HEK293 (cell line): ENCODE data around the gene CDC42SE2.

Experiments
- CTCF ChIA-PET: fragments of 350-600 bp; formaldehyde crosslinking; extraction: SDS; loops from one replicate; lab custom pipeline; 2021; ENCODE audit warnings: antibody characterized with exemption; lab: Yijun Ruan, JAX
- POLR2A ChIA-PET: fragments of 300-600 bp; formaldehyde crosslinking; extraction: SDS; loops from one replicate; lab custom pipeline; 2020; ENCODE audit warnings: antibody characterized with exemption, inconsistent platforms; lab: Yijun Ruan, JAX
- H3K27ac ChIP-seq: fragments of 200-500 bp; sonication (Bioruptor generic); 2 replicates; pipeline ENCODE4 v1.5.1; 2014; ENCODE audit warnings: low read depth, low read length, control low read depth, inconsistent platforms; ENCODE audit errors: extremely low read depth
- H3K36me3 ChIP-seq, 2 experiments: fragments of 200-500 bp in 1 of 2; sonication (Bioruptor generic) in 1 of 2; 1 replicate in 1 of 2; 2 replicates in 1 of 2; pipeline ENCODE4 v1.5.1; 2014 to 2017; ENCODE audit warnings: inconsistent platforms in 2 of 2, low read length in 2 of 2; ENCODE audit not compliant: control insufficient read depth in 2 of 2, insufficient read depth in 1 of 2
- H3K4me1 ChIP-seq: fragments of 200-500 bp; sonication (Bioruptor generic); 2 replicates; pipeline ENCODE4 v1.5.1; 2014; ENCODE audit warnings: mild to moderate bottlenecking, low read length, inconsistent platforms; ENCODE audit not compliant: control insufficient read depth, insufficient read depth
- H3K4me3 ChIP-seq: 2 replicates; pipeline ENCODE4 v1.5.1; 2011; ENCODE audit warnings: low read depth, mild to moderate bottlenecking, control low read depth, low read length, moderate library complexity
- H3K9me3 ChIP-seq: fragments of 200-500 bp; sonication (Bioruptor generic); 2 replicates; pipeline ENCODE4 v1.5.1; 2014; ENCODE audit warnings: low read depth, low read length, inconsistent platforms; ENCODE audit not compliant: control insufficient read depth, insufficient read depth
- GLIS2 ChIP-seq: fragments of 450-650 bp; formaldehyde crosslinking; IDR thresholded peaks from 2 replicates; pipeline ENCODE4 v1.5.1; 2016; ENCODE audit warnings: missing biosample characterization, missing genetic modification characterization
- SALL2 ChIP-seq: fragments of 450-650 bp; formaldehyde crosslinking; IDR thresholded peaks from 2 replicates; pipeline ENCODE4 v1.5.0; 2017; ENCODE audit warnings: missing biosample characterization, mild to moderate bottlenecking, missing genetic modification characterization, borderline replicate concordance
- SCRT1 ChIP-seq: fragments of 450-650 bp; formaldehyde crosslinking; IDR thresholded peaks from 2 replicates; pipeline ENCODE4 v1.5.1; 2016; ENCODE audit warnings: missing biosample characterization, missing genetic modification characterization, borderline replicate concordance
- SCRT2 ChIP-seq: fragments of 450-650 bp; formaldehyde crosslinking; IDR thresholded peaks from 2 replicates; pipeline ENCODE4 v1.5.1; 2016; ENCODE audit warnings: missing biosample characterization, missing genetic modification characterization
- ZBTB20 ChIP-seq: fragments of 450-650 bp; formaldehyde crosslinking; IDR thresholded peaks from 2 replicates; pipeline ENCODE4 v1.5.1; 2016; ENCODE audit warnings: missing biosample characterization, missing genetic modification characterization
- ZBTB21 ChIP-seq: fragments of 450-650 bp; formaldehyde crosslinking; IDR thresholded peaks from 2 replicates; pipeline ENCODE4 v1.5.1; 2017; ENCODE audit warnings: missing biosample characterization, missing genetic modification characterization
- ZFP3 ChIP-seq: fragments of 450-650 bp; formaldehyde crosslinking; IDR thresholded peaks from 2 replicates; pipeline ENCODE4 v1.5.1; 2016; ENCODE audit warnings: low read depth, missing biosample characterization, missing genetic modification characterization
- ZFP69B ChIP-seq: fragments of 450-650 bp; formaldehyde crosslinking; IDR thresholded peaks from 2 replicates; pipeline ENCODE4 v1.5.1; 2016; ENCODE audit warnings: missing biosample characterization, missing genetic modification characterization
- ZNF114 ChIP-seq: fragments of 450-650 bp; formaldehyde crosslinking; IDR thresholded peaks from 2 replicates; pipeline ENCODE4 v1.5.0; 2017; ENCODE audit warnings: missing biosample characterization, missing genetic modification characterization
- ZNF223 ChIP-seq: fragments of 450-650 bp; formaldehyde crosslinking; IDR thresholded peaks from 2 replicates; pipeline ENCODE4 v1.5.1; 2016; ENCODE audit warnings: missing biosample characterization, missing genetic modification characterization
- ZNF335 ChIP-seq: fragments of 450-650 bp; formaldehyde crosslinking; conservative IDR thresholded peaks from 2 replicates; pipeline ENCODE4 v1.5.1; 2016; ENCODE audit warnings: missing biosample characterization, missing genetic modification characterization
- ZNF549 ChIP-seq: fragments of 450-650 bp; IDR thresholded peaks from 2 replicates; pipeline ENCODE4 v1.5.1; 2018; ENCODE audit warnings: missing biosample characterization, missing genetic modification characterization, mild to moderate bottlenecking, inconsistent platforms, moderate library complexity
- ZNF571 ChIP-seq: fragments of 450-650 bp; formaldehyde crosslinking; IDR thresholded peaks from 2 replicates; pipeline ENCODE4 v1.5.0; 2017; ENCODE audit warnings: missing biosample characterization, missing genetic modification characterization
- ZNF664 ChIP-seq: fragments of 450-650 bp; formaldehyde crosslinking; IDR thresholded peaks from 2 replicates; pipeline ENCODE4 v1.5.1; 2016; ENCODE audit warnings: missing biosample characterization, missing genetic modification characterization
- ZNF837 ChIP-seq: fragments of 450-650 bp; formaldehyde crosslinking; IDR thresholded peaks from 2 replicates; pipeline ENCODE4 v1.5.1; 2016; ENCODE audit warnings: missing biosample characterization, missing genetic modification characterization
- ZSCAN30 ChIP-seq: fragments of 450-650 bp; IDR thresholded peaks from 2 replicates; pipeline ENCODE4 v1.5.1; 2018; ENCODE audit warnings: missing biosample characterization, mild to moderate bottlenecking, missing genetic modification characterization, moderate library complexity
- TF ChIP-seq, protein P1 (sequence below): IDR thresholded peaks from 2 replicates; pipeline ENCODE4 v1.6.1; 2011; ENCODE audit warnings: mild to moderate bottlenecking, low read depth, low read length, borderline replicate concordance
- TF ChIP-seq, protein P2 (sequence below): fragments of 450-650 bp; formaldehyde crosslinking; IDR thresholded peaks from 2 replicates; pipeline ENCODE4 v1.5.1; 2016; ENCODE audit warnings: missing biosample characterization, missing genetic modification characterization
- TF ChIP-seq, protein P3 (sequence below): fragments of 450-650 bp; formaldehyde crosslinking; IDR thresholded peaks from 2 replicates; pipeline ENCODE4 v1.5.1; 2016; ENCODE audit warnings: missing biosample characterization, missing genetic modification characterization
- TF ChIP-seq, protein P4 (sequence below): fragments of 450-650 bp; formaldehyde crosslinking; IDR thresholded peaks from 2 replicates; pipeline ENCODE4 v1.5.1; 2016; ENCODE audit warnings: missing biosample characterization, missing genetic modification characterization
- TF ChIP-seq, protein P5 (sequence below): fragments of 450-650 bp; formaldehyde crosslinking; IDR thresholded peaks from 2 replicates; pipeline ENCODE4 v1.5.0; 2017; ENCODE audit warnings: missing biosample characterization, missing genetic modification characterization, borderline replicate concordance
- TF ChIP-seq, protein P6 (sequence below): fragments of 450-650 bp; formaldehyde crosslinking; IDR thresholded peaks from 2 replicates; pipeline ENCODE4 v1.5.1; 2017; ENCODE audit warnings: missing biosample characterization, missing genetic modification characterization

CDC42SE2 gene

DNA sequence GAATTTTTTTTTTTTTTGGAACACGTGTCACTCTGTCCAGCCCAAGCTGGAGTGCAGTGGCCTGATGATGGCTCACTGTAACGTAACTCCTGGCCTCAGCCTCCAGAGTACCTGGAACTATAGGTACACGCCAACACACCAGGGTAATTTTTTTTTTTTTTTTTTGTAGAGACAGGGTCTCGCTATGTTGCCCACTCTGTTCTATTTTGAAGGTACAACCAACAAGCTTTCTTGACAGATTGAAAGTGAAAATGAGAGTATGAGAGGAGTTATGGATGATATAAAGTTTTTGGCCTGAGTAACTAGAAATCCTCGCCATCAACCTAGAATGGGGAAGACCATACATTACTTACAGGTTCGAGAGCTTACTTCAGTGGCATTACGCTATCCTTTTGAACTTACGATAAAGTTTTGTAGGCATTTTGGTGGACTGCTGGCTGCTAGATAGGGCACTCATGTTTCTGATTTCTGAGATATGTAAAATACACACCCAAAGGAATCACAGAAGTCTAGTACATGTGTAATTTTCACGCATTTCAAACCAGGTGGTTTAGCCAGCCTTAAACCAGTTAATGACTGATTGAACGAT, 806 bp upstream of the CDC42SE2 start (continued):
- TF ChIP-seq ZNF223 (tag by site-specific recombination): no peak
- TF ChIP-seq, protein P1, sequence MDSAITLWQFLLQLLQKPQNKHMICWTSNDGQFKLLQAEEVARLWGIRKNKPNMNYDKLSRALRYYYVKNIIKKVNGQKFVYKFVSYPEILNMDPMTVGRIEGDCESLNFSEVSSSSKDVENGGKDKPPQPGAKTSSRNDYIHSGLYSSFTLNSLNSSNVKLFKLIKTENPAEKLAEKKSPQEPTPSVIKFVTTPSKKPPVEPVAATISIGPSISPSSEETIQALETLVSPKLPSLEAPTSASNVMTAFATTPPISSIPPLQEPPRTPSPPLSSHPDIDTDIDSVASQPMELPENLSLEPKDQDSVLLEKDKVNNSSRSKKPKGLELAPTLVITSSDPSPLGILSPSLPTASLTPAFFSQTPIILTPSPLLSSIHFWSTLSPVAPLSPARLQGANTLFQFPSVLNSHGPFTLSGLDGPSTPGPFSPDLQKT: no peak
- TF ChIP-seq ZBTB21 (tag by site-specific recombination): no peak
- TF ChIP-seq ZBTB20 (tag by site-specific recombination): 0 out of 2 replicates have a peak, but pooled peaks have one; percentile 14
- TF ChIP-seq, protein P2, sequence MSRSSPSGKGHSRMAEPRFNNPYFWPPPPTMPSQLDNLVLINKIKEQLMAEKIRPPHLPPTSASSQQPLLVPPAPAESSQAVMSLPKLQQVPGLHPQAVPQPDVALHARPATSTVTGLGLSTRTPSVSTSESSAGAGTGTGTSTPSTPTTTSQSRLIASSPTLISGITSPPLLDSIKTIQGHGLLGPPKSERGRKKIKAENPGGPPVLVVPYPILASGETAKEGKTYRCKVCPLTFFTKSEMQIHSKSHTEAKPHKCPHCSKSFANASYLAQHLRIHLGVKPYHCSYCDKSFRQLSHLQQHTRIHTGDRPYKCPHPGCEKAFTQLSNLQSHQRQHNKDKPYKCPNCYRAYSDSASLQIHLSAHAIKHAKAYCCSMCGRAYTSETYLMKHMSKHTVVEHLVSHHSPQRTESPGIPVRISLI (tag by site-specific recombination): peak; percentile 79
- TF ChIP-seq, protein P3, sequence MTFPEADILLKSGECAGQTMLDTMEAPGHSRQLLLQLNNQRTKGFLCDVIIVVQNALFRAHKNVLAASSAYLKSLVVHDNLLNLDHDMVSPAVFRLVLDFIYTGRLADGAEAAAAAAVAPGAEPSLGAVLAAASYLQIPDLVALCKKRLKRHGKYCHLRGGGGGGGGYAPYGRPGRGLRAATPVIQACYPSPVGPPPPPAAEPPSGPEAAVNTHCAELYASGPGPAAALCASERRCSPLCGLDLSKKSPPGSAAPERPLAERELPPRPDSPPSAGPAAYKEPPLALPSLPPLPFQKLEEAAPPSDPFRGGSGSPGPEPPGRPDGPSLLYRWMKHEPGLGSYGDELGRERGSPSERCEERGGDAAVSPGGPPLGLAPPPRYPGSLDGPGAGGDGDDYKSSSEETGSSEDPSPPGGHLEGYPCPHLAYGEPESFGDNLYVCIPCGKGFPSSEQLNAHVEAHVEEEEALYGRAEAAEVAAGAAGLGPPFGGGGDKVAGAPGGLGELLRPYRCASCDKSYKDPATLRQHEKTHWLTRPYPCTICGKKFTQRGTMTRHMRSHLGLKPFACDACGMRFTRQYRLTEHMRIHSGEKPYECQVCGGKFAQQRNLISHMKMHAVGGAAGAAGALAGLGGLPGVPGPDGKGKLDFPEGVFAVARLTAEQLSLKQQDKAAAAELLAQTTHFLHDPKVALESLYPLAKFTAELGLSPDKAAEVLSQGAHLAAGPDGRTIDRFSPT: no peak
- no peak for TF ChIP-seq ZNF571 (tag by site-specific recombination)
- no peak for TF ChIP-seq ZNF549 (tag by site-specific recombination)
- peak; percentile 77 for TF ChIP-seq ZNF335 (tag by site-specific recombination)
- no peak for TF ChIP-seq ZNF114 (tag by site-specific recombination)
- TF ChIP-seq SCRT2 (tag by site-specific recombination): no peak
- TF ChIP-seq, protein P4, sequence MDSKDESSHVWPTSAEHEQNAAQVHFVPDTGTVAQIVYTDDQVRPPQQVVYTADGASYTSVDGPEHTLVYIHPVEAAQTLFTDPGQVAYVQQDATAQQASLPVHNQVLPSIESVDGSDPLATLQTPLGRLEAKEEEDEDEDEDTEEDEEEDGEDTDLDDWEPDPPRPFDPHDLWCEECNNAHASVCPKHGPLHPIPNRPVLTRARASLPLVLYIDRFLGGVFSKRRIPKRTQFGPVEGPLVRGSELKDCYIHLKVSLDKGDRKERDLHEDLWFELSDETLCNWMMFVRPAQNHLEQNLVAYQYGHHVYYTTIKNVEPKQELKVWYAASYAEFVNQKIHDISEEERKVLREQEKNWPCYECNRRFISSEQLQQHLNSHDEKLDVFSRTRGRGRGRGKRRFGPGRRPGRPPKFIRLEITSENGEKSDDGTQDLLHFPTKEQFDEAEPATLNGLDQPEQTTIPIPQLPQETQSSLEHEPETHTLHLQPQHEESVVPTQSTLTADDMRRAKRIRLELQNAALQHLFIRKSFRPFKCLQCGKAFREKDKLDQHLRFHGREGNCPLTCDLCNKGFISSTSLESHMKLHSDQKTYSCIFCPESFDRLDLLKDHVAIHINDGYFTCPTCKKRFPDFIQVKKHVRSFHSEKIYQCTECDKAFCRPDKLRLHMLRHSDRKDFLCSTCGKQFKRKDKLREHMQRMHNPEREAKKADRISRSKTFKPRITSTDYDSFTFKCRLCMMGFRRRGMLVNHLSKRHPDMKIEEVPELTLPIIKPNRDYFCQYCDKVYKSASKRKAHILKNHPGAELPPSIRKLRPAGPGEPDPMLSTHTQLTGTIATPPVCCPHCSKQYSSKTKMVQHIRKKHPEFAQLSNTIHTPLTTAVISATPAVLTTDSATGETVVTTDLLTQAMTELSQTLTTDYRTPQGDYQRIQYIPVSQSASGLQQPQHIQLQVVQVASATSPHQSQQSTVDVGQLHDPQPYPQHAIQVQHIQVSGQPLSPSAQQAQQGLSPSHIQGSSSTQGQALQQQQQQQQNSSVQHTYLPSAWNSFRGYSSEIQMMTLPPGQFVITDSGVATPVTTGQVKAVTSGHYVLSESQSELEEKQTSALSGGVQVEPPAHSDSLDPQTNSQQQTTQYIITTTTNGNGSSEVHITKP (tag by site-specific recombination): peak; percentile 49; the same call in 1 of the 2 replicates
- TF ChIP-seq, protein P5, sequence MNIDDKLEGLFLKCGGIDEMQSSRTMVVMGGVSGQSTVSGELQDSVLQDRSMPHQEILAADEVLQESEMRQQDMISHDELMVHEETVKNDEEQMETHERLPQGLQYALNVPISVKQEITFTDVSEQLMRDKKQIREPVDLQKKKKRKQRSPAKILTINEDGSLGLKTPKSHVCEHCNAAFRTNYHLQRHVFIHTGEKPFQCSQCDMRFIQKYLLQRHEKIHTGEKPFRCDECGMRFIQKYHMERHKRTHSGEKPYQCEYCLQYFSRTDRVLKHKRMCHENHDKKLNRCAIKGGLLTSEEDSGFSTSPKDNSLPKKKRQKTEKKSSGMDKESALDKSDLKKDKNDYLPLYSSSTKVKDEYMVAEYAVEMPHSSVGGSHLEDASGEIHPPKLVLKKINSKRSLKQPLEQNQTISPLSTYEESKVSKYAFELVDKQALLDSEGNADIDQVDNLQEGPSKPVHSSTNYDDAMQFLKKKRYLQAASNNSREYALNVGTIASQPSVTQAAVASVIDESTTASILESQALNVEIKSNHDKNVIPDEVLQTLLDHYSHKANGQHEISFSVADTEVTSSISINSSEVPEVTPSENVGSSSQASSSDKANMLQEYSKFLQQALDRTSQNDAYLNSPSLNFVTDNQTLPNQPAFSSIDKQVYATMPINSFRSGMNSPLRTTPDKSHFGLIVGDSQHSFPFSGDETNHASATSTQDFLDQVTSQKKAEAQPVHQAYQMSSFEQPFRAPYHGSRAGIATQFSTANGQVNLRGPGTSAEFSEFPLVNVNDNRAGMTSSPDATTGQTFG (tag by site-specific recombination): no peak
- TF ChIP-seq ZNF837: no peak

DNA sequence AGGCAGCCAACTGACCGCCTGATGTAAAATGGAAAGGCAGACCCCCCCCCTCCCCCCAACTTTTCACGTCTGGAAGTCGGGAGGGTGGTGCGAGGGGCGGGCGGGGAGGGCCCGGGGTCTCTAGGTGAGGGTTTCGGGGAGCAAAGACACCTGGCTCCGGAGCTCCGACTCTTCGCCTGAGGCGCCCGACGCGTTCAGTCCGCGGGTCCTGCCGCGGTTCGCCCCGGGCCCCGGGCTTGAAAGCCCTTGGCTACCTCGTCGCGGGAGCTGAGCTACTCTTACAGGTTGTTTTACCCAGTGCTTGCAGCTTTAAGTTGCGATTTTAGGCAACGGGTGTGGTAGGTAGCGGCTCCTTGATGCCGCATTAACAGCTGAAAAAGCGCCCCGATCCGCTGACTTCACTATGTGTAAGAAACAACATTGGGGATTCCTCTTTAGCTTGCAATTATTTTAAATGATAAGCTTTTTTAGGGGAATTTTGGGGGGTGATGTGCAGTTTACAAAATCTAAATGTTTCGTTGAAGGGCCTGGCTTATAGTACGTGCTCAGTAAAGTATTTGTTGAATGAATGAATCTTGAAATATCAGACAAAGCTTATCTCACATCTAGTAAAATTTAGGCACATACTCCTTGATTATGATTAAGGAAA, 722 bp downstream of the CDC42SE2 start:
- H3K4me1 ChIP-seq: no peaks in the 10 kb centered on the region; the same call in 1 of the 2 replicates
- no peaks in the 10 kb centered on the region; a peak in 1 of 3 replicates for H3K36me3 ChIP-seq
- H3K9me3 ChIP-seq: no peaks in the 10 kb centered on the region
- peak overlapping the region; percentile 90 for H3K27ac ChIP-seq
- ChIA-PET CTCF (interaction anchor here (0.7 to 2.9 kb wide), 10 partner anchors 11 to 125 kb away, joined by 3 to 18 read pairs (median 3); no protein-coding TSS in a partner anchor), POLR2A (interaction anchor here (0.8 to 3.2 kb wide), 6 partner anchors 10 to 101 kb away, joined by 3 to 22 read pairs (median 4); partner anchors contain the start of gene HINT1)
- H3K4me3 ChIP-seq: peak overlapping the region; percentile 98
- TF ChIP-seq SCRT2 (tag by site-specific recombination): peak; percentile 91
- no peak for TF ChIP-seq GLIS2 (tag by site-specific recombination)
- TF ChIP-seq SCRT1 (tag by site-specific recombination): 0 out of 2 replicates have a peak, but pooled peaks have one; percentile 20
- TF ChIP-seq ZNF664 (tag by site-specific recombination): peak; percentile 100
- TF ChIP-seq SALL2 (tag by site-specific recombination): no peak
- TF ChIP-seq ZSCAN30 (tag by site-specific recombination): no peak
- peak; percentile 58; the same call in 1 of the 2 replicates for TF ChIP-seq ZNF335 (tag by site-specific recombination)
- no peak for TF ChIP-seq ZFP69B
- TF ChIP-seq ZFP3 (tag by site-specific recombination): no peak
- TF ChIP-seq ZBTB20 (tag by site-specific recombination): peak; percentile 65
- TF ChIP-seq, protein P6, sequence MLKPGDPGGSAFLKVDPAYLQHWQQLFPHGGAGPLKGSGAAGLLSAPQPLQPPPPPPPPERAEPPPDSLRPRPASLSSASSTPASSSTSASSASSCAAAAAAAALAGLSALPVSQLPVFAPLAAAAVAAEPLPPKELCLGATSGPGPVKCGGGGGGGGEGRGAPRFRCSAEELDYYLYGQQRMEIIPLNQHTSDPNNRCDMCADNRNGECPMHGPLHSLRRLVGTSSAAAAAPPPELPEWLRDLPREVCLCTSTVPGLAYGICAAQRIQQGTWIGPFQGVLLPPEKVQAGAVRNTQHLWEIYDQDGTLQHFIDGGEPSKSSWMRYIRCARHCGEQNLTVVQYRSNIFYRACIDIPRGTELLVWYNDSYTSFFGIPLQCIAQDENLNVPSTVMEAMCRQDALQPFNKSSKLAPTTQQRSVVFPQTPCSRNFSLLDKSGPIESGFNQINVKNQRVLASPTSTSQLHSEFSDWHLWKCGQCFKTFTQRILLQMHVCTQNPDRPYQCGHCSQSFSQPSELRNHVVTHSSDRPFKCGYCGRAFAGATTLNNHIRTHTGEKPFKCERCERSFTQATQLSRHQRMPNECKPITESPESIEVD: no peak
